WTC11 (cell line): ENCODE results near the gene SLC10A7. TPM values are rescaled to one million over a fixed set of nuclear protein-coding genes. Genes with fewer than 3 reads are reported as not detected.

ENCODE experiments used
- ATAC-seq: fragments of 200-7000 bp; cut with Tn5 transposase; 2 replicates; pipeline ENCODE4 v1.10.0; 2021; ENCODE audit warnings: mild to moderate bottlenecking, moderate library complexity
- CTCF ChIA-PET: fragments of 300-600 bp; sonication (Branson Sonifier 250); formaldehyde crosslinking; loops from one replicate; lab custom pipeline; 2021; ENCODE audit warnings: antibody characterized with exemption; lab: Charles Lee
- POLR2A ChIA-PET: fragments of 350-600 bp; sonication (Branson Sonifier 250); formaldehyde crosslinking; loops from one replicate; lab custom pipeline; 2021; ENCODE audit warnings: antibody characterized with exemption; lab: Charles Lee
- DNase-seq: peaks from one replicate; pipeline ENCODE4 v3.0.0; 2021; ENCODE audit warnings: low spot score
- H3K27ac Mint-ChIP-seq: 2 replicates; pipeline ENCODE4 v1.8.0; 2021; ENCODE audit warnings: mixed read lengths
- H3K27me3 Mint-ChIP-seq: 2 replicates; pipeline ENCODE4 v1.8.0; 2021; ENCODE audit warnings: low read depth, mild to moderate bottlenecking, moderate library complexity, mixed read lengths
- H3K36me3 Mint-ChIP-seq: 2 replicates; pipeline ENCODE4 v1.8.0; 2021; ENCODE audit warnings: mixed read lengths
- H3K4me1 Mint-ChIP-seq: 2 replicates; pipeline ENCODE4 v1.8.0; 2022; ENCODE audit warnings: mixed read lengths
- H3K4me3 Mint-ChIP-seq: 2 replicates; pipeline ENCODE4 v1.8.0; 2021; ENCODE audit warnings: mild to moderate bottlenecking, moderate library complexity, mixed read lengths
- H3K9me3 Mint-ChIP-seq: 2 replicates; pipeline ENCODE4 v1.8.0; 2021; ENCODE audit warnings: mixed read lengths
- CREM ChIP-seq: sonication (generic); formaldehyde crosslinking; IDR thresholded peaks from 2 replicates; pipeline ENCODE4 v1.8.1; 2022; ENCODE audit warnings: mild to moderate bottlenecking, missing genetic modification reagents, moderate library complexity
- ESRRA ChIP-seq: sonication (generic); formaldehyde crosslinking; IDR thresholded peaks from 2 replicates; pipeline ENCODE4 v1.8.1; 2022; ENCODE audit warnings: mild to moderate bottlenecking, missing genetic modification reagents, borderline replicate concordance
- FOXP1 ChIP-seq: sonication (generic); formaldehyde crosslinking; IDR thresholded peaks from 2 replicates; pipeline ENCODE4 v1.8.0; 2022; ENCODE audit warnings: missing genetic modification reagents, mild to moderate bottlenecking, moderate library complexity, borderline replicate concordance
- GRHL2 ChIP-seq: fragments of 250-450 bp; sonication (Bioruptor Pico); IDR thresholded peaks from 2 replicates; pipeline ENCODE4 v1.8.0; 2022; ENCODE audit warnings: mild to moderate bottlenecking, moderate library complexity; ENCODE audit not compliant: insufficient replicate concordance, severe bottlenecking
- PRDM15 ChIP-seq: sonication (generic); formaldehyde crosslinking; IDR thresholded peaks from 2 replicates; pipeline ENCODE4 v1.8.0; 2022; ENCODE audit warnings: missing genetic modification reagents
- RELA ChIP-seq: sonication (generic); formaldehyde crosslinking; IDR thresholded peaks from 2 replicates; pipeline ENCODE4 v1.8.1; 2022; ENCODE audit warnings: missing genetic modification reagents, mild to moderate bottlenecking, borderline replicate concordance
- ZBTB21 ChIP-seq: sonication (generic); formaldehyde crosslinking; IDR thresholded peaks from 2 replicates; pipeline ENCODE4 v1.8.1; 2023; ENCODE audit warnings: mild to moderate bottlenecking, missing genetic modification reagents, borderline replicate concordance
- ZNF671 ChIP-seq: fragments of 250-450 bp; sonication (Bioruptor Pico); IDR thresholded peaks from 2 replicates; pipeline ENCODE4 v1.8.0; 2021; ENCODE audit warnings: mild to moderate bottlenecking
- total RNA-seq: library from RNA; stranded (reverse); gene quantifications from 3 replicates; pipeline ENCODE4 v1.2.3, GENCODE V29; 2021
- TF ChIP-seq, protein P1 (sequence below): sonication (generic); formaldehyde crosslinking; IDR thresholded peaks from 2 replicates; pipeline ENCODE4 v1.8.0; 2022; ENCODE audit warnings: mild to moderate bottlenecking, missing genetic modification reagents
- TF ChIP-seq, protein P2 (sequence below): sonication (generic); formaldehyde crosslinking; IDR thresholded peaks from 2 replicates; pipeline ENCODE4 v1.8.1; 2022; ENCODE audit warnings: low read depth, mild to moderate bottlenecking, moderate library complexity, missing genetic modification reagents, borderline replicate concordance
- TF ChIP-seq, protein P3 (sequence below): sonication (generic); formaldehyde crosslinking; IDR thresholded peaks from 2 replicates; pipeline ENCODE4 v1.8.1; 2022; ENCODE audit warnings: mild to moderate bottlenecking, moderate library complexity, missing genetic modification reagents
- TF ChIP-seq, protein P4 (sequence below): fragments of 250-450 bp; sonication (Bioruptor Pico); conservative IDR thresholded peaks from 2 replicates; pipeline ENCODE4 v1.9.0; 2021; ENCODE audit warnings: mild to moderate bottlenecking

SLC10A7 gene
- total RNA-seq, 1 experiment from 2014 or later, result 5.0 TPM

GRCh38 chr4:146333895-146334262 lies 187.9 kb downstream of the SLC10A7 start:
- Mint-ChIP-seq H3K27ac (no peak overlapping the region), H3K4me3 (no peak overlapping the region), H3K9me3 (no peaks in the 10 kb centered on the region), H3K27me3 (no peaks in the 10 kb centered on the region), H3K4me1 (no peaks in the 10 kb centered on the region), H3K36me3 (no peaks in the 10 kb centered on the region)
- DNase-seq (no peak), ATAC-seq (no peak)
- ChIA-PET POLR2A (no interaction called here), CTCF (no interaction called here)
- TF ChIP-seq ZBTB21 (CRISPR knock-in tag) (no peak), FOXP1 (CRISPR knock-in tag) (no peak), GRHL2 (CRISPR knock-in tag) (no peak), RELA (no peak), CREM (CRISPR knock-in tag) (no peak), PRDM15 (CRISPR knock-in tag) (no peak), ZNF671 (no peak)
- TF ChIP-seq, protein P1, sequence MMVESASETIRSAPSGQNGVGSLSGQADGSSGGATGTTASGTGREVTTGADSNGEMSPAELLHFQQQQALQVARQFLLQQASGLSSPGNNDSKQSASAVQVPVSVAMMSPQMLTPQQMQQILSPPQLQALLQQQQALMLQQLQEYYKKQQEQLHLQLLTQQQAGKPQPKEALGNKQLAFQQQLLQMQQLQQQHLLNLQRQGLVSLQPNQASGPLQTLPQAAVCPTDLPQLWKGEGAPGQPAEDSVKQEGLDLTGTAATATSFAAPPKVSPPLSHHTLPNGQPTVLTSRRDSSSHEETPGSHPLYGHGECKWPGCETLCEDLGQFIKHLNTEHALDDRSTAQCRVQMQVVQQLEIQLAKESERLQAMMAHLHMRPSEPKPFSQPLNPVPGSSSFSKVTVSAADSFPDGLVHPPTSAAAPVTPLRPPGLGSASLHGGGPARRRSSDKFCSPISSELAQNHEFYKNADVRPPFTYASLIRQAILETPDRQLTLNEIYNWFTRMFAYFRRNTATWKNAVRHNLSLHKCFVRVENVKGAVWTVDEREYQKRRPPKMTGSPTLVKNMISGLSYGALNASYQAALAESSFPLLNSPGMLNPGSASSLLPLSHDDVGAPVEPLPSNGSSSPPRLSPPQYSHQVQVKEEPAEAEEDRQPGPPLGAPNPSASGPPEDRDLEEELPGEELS (CRISPR knock-in tag), result no peak
- TF ChIP-seq, protein P2, sequence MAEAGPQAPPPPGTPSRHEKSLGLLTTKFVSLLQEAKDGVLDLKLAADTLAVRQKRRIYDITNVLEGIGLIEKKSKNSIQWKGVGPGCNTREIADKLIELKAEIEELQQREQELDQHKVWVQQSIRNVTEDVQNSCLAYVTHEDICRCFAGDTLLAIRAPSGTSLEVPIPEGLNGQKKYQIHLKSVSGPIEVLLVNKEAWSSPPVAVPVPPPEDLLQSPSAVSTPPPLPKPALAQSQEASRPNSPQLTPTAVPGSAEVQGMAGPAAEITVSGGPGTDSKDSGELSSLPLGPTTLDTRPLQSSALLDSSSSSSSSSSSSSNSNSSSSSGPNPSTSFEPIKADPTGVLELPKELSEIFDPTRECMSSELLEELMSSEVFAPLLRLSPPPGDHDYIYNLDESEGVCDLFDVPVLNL, result no peak
- TF ChIP-seq, protein P3, sequence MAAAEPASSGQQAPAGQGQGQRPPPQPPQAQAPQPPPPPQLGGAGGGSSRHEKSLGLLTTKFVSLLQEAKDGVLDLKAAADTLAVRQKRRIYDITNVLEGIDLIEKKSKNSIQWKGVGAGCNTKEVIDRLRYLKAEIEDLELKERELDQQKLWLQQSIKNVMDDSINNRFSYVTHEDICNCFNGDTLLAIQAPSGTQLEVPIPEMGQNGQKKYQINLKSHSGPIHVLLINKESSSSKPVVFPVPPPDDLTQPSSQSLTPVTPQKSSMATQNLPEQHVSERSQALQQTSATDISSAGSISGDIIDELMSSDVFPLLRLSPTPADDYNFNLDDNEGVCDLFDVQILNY (CRISPR knock-in tag), result no peak

DNA sequence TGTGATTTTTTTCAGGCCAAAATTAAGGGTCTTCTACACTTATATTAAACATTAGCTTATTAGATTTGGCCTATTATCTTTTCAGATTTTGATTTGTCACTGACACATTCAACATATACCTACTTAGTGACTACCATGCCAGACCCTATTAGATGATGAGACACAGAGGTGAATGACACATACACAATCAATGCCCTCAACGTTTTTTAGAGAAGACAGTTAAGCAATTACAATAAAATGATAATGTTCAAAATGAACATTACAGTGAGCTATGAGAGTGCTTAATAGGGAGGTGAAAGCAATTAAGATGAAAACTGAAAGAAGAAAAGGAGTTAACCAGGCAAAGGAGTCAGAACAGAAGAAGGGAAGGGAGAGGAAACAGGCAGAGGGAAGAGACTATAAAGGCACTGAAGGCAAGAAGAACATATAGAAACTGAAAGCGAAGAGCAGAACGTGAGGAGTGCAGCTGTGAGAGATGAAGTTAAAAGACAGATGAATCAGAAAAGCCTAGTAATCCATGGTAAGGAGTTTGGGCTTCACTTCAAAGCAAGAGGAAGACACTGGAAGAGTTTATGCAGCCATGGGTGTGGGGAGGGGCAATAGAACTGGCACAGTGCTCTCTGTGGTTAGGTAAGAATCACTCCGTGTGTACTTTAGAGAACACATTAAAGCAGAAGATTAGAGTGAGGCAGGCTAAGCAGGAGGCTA lies 188.4 kb downstream of the SLC10A7 start:
- ATAC-seq (no peak), DNase-seq (no peak)
- Mint-ChIP-seq H3K36me3 (no peaks in the 10 kb centered on the region), H3K9me3 (no peaks in the 10 kb centered on the region), H3K4me1 (no peaks in the 10 kb centered on the region), H3K4me3 (no peak overlapping the region), H3K27me3 (no peaks in the 10 kb centered on the region), H3K27ac (no peak overlapping the region)
- CTCF ChIA-PET, result no interaction called here
- no peak for TF ChIP-seq ESRRA
- POLR2A ChIA-PET, result no interaction called here

GRCh38 chr4:146330392-146330791 lies 191.3 kb downstream of the SLC10A7 start:
- no peak for ATAC-seq
- TF ChIP-seq RELA, result no peak
- TF ChIP-seq, protein P4, sequence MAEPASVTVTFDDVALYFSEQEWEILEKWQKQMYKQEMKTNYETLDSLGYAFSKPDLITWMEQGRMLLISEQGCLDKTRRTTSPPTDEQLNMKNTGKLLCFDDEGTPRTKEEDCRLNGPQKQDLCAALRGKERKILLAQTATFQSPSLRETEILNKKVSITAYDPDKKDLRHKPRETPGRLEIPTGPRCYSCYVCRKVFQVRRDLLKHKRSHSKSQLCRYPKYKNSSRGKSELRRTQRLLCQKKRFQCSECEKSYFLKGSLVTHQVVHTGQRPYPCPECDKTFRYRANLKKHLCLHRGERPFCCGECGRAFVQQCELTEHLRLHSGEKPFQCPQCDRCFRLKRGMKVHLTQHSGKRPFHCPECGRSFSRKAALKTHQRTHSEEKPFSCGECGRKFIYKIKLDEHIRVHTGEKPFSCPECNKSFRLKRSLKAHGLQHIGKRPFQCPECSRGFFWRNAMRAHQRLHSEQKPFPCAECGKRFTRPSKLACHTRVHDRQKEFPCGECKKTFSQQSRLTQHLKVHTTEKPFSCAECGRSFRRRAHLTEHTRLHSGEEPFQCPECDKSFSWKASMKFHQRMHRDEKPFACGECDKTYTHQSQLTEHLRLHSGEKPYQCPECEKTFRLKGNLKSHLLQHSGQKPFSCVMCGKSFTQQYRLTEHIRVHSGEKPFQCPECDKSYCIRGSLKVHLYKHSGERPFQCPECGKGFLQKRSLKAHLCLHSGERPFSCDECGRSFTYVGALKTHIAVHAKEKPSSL (CRISPR knock-in tag), result no peak

More at GRCh38 chr4:146330392-146330791, 191.3 kb downstream of the SLC10A7 start:
- no peak overlapping the region for H3K4me3 Mint-ChIP-seq
- H3K36me3 Mint-ChIP-seq, result no peaks in the 10 kb centered on the region
- no peaks in the 10 kb centered on the region for H3K27me3 Mint-ChIP-seq
- ChIA-PET POLR2A (no interaction called here), CTCF (interaction anchor here (1.2 kb wide), 1 partner anchor 88 kb away, joined by 4 read pairs; no protein-coding TSS in a partner anchor)
- no peak overlapping the region for H3K27ac Mint-ChIP-seq
- no peak for DNase-seq
- no peaks in the 10 kb centered on the region for H3K9me3 Mint-ChIP-seq
- H3K4me1 Mint-ChIP-seq, result no peaks in the 10 kb centered on the region
